ENCODE measurements around the gene HADHB. TPM values are rescaled to one million over a fixed set of nuclear protein-coding genes. Genes with fewer than 3 reads are reported as not detected.

HADHB gene
- total RNA-seq, 1 experiment from 2014 or later = 41.3 TPM

DNA sequence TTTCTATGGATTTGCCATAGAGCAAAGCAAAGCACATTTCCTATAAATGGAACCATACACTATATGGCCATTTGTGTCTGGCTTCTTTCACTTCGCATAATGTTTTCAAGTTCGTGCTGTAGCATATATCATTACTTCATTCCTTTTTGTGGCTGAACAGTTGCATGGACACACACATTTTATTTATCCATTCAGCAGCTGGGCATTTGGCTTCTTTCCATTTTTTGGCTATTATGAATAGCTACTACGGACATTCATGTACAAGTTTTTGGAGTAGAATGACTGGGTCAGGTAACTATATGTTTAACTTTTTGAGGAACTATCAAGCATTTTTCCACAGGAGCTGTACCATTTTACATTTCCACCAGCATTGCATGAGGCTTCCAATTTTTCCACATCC, 90.5 kb downstream of the HADHB start:
- Histone ChIP-seq H3K27ac (ENCODE audit: insufficient read length, low read depth, low read length) (no peak overlapping the region), H2BK5ac (ENCODE audit: insufficient read length, low read length) (no peak overlapping the region), H2BK20ac (ENCODE audit: low read depth, low read length, poor library complexity, severe bottlenecking) (no peak overlapping the region), H3K27me3 (ENCODE audit: insufficient read depth, low read length) (no peaks in the 10 kb centered on the region), H3K4ac (ENCODE audit: low read depth, low read length) (no peak overlapping the region), H4K5ac (ENCODE audit: insufficient read length, low read depth, low read length) (no peak overlapping the region), H4K91ac (ENCODE audit: insufficient read length, low read depth, low read length) (no peak overlapping the region), H3K4me1 (ENCODE audit: insufficient read depth, low read length) (no peaks in the 10 kb centered on the region; the same call in 1 of the 2 replicates), H3K56ac (ENCODE audit: insufficient read length, low read depth, low read length) (no peak overlapping the region), H3K4me2 (ENCODE audit: insufficient read depth, insufficient read length, low read length) (no peak overlapping the region), H3K9me3 (ENCODE audit: control insufficient read depth, low read depth, low read length) (no peaks in the 10 kb centered on the region), H3K79me1 (ENCODE audit: insufficient read depth, low read depth, low read length, poor library complexity, severe bottlenecking) (no peaks in the 10 kb centered on the region), H2BK15ac (ENCODE audit: low read depth, low read length) (no peak overlapping the region), H3T11ph (ENCODE audit: low read length) (no peak overlapping the region), H4K8ac (replicated peaks; ENCODE audit: insufficient read length, low read depth, low read length) (no peak overlapping the region), H3K23me2 (ENCODE audit: insufficient read length, low read depth, low read length, poor library complexity, severe bottlenecking) (no peaks in the 10 kb centered on the region), H3K9ac (ENCODE audit: extremely low read depth, insufficient read length, low read length) (no peak overlapping the region), H4K20me1 (ENCODE audit: control insufficient read depth, insufficient read depth, insufficient read length) (no peaks in the 10 kb centered on the region), H2BK12ac (ENCODE audit: insufficient read length, low read depth, low read length) (no peak overlapping the region), H2AK5ac (ENCODE audit: insufficient read length, low read length) (no peak overlapping the region), H3K23ac (ENCODE audit: insufficient read length, low read depth, low read length) (no peak overlapping the region), H3K14ac (ENCODE audit: insufficient read depth, low read length) (no peak overlapping the region), H2AFZ (ENCODE audit: low read length) (no peak overlapping the region), H3K79me2 (ENCODE audit: insufficient read depth, low read length) (no peaks in the 10 kb centered on the region), H2BK120ac (ENCODE audit: low read depth, low read length, poor library complexity, severe bottlenecking) (no peak overlapping the region), H3K18ac (ENCODE audit: insufficient read length, low read depth, low read length) (no peak overlapping the region)
- Mint-ChIP-seq H3K36me3 (ENCODE audit: insufficient read depth in 1 of 3, low read depth in 3 of 3) (no peaks in the 10 kb centered on the region), H3K9me3 (no peaks in the 10 kb centered on the region), H3K4me1 (peaks cover 14 to 19% of the 10 kb centered on the region in 2 experiments), H3K27ac (no peak overlapping the region), H3K4me3 (no peak overlapping the region), H3K27me3 (ENCODE audit: low read depth) (no peaks in the 10 kb centered on the region)
- WGBS (ENCODE audit: extremely low coverage, insufficient read length, low lambda C conversion rate) = no CpG with 5 or more reads among the region's 3 CpGs
- no peak for DNase-seq
- TF ChIP-seq, protein P1, sequence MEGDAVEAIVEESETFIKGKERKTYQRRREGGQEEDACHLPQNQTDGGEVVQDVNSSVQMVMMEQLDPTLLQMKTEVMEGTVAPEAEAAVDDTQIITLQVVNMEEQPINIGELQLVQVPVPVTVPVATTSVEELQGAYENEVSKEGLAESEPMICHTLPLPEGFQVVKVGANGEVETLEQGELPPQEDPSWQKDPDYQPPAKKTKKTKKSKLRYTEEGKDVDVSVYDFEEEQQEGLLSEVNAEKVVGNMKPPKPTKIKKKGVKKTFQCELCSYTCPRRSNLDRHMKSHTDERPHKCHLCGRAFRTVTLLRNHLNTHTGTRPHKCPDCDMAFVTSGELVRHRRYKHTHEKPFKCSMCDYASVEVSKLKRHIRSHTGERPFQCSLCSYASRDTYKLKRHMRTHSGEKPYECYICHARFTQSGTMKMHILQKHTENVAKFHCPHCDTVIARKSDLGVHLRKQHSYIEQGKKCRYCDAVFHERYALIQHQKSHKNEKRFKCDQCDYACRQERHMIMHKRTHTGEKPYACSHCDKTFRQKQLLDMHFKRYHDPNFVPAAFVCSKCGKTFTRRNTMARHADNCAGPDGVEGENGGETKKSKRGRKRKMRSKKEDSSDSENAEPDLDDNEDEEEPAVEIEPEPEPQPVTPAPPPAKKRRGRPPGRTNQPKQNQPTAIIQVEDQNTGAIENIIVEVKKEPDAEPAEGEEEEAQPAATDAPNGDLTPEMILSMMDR (conservative IDR thresholded peaks at IDR 0.05) = no peak

Data from H9 (cell line).